SK-N-MC (cell line): ENCODE measurements around the gene CPXM2.

Experiments
- EZH2 ChIP-seq: fragments of 200-600 bp; sonication (generic); IDR thresholded peaks from one replicate; pipeline ENCODE4 v1.6.1; 2017; ENCODE audit warnings: antibody characterized with exemption
- POLR2AphosphoS5 ChIP-seq: IDR thresholded peaks from 2 replicates; pipeline ENCODE4 v1.6.1; 2012; ENCODE audit warnings: mild to moderate bottlenecking, low read depth, low read length, borderline replicate concordance

GRCh38 chr10:123720536-123720935 is 171.1 kb downstream of the CPXM2 start:
- TF ChIP-seq POLR2AphosphoS5 (no peak), EZH2 (no peak)
